Activated naive CD4-positive, alpha-beta T cell treated with anti-CD3 and anti-CD28 coated beads, Interleukin-2, amount 10 ng/mL, durations not matched to agents 7 days and 5 days (primary cell): ENCODE measurements around the gene SUPT5H.
"Not testable (repeated sequence)": the region's sequence is repeated elsewhere in the genome, so short reads cannot be mapped to it uniquely, and the experiment has no call there.

Source experiments
- CTCF ChIA-PET: fragments of 350-600 bp; sonication (Branson Sonifier 250); formaldehyde crosslinking; loops from one replicate; lab custom pipeline; 2021; ENCODE audit warnings: antibody characterized with exemption; lab: Charles Lee
- DNase-seq: peaks from one replicate; pipeline ENCODE4 v3.0.0-alpha.2; 2020
- H3K27ac Mint-ChIP-seq: one replicate; pipeline ENCODE4 v1.8.0; 2021; ENCODE audit warnings: mild to moderate bottlenecking, moderate library complexity, mixed read lengths
- H3K27me3 Mint-ChIP-seq: one replicate; pipeline ENCODE4 v1.8.0; 2021; ENCODE audit warnings: mild to moderate bottlenecking, mixed read lengths
- H3K36me3 Mint-ChIP-seq: one replicate; pipeline ENCODE4 v1.8.0; 2021; ENCODE audit warnings: mixed read lengths
- H3K4me1 Mint-ChIP-seq: one replicate; pipeline ENCODE4 v1.8.0; 2021; ENCODE audit warnings: mixed read lengths
- H3K4me3 Mint-ChIP-seq: one replicate; pipeline ENCODE4 v1.8.0; 2021; ENCODE audit warnings: mild to moderate bottlenecking, moderate library complexity, mixed read lengths
- H3K9me3 Mint-ChIP-seq: one replicate; pipeline ENCODE4 v1.8.0; 2021; ENCODE audit warnings: mixed read lengths

Gene SUPT5H

GRCh38 chr19:39473443-39473960, 28.1 kb downstream of the SUPT5H start:
- no peak overlapping the region for H3K27ac Mint-ChIP-seq
- H3K4me1 Mint-ChIP-seq = peaks cover under 1% of the 10 kb centered on the region
- no peak overlapping the region for H3K4me3 Mint-ChIP-seq
- H3K9me3 Mint-ChIP-seq = no peaks in the 10 kb centered on the region
- CTCF ChIA-PET = interaction anchor here (0.7 to 2.6 kb wide), 10 partner anchors 8 to 369 kb away, joined by 3 to 17 read pairs (median 4); partner anchors contain the start of genes EID2B and RPS16
- no peaks in the 10 kb centered on the region for H3K27me3 Mint-ChIP-seq
- no peak for DNase-seq
- peaks cover 57% of the 10 kb centered on the region for H3K36me3 Mint-ChIP-seq

DNA sequence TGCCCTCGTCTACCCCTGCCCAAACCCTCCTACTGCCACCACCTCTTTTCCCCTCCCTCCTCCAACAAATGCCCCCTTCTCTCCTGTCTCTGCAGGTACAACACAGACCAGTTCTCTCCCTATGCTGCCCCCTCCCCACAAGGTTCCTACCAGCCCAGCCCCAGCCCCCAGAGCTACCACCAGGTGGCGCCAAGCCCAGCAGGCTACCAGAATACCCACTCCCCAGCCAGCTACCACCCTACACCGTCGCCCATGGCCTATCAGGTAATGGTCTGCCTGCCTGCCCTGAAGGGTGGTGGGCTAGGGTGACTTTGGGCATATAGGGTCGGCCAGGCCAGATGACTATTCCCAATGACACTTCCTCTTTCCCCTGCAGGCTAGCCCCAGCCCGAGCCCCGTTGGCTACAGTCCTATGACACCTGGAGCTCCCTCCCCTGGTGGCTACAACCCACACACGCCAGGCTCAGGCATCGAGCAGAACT, 28.8 kb downstream of the SUPT5H start:
- peak overlapping the region; percentile 45 for H3K27ac Mint-ChIP-seq
- H3K36me3 Mint-ChIP-seq = peaks cover 51% of the 10 kb centered on the region
- H3K27me3 Mint-ChIP-seq = no peaks in the 10 kb centered on the region
- DNase-seq = peak; percentile 81
- H3K4me1 Mint-ChIP-seq = peaks cover 2% of the 10 kb centered on the region
- H3K9me3 Mint-ChIP-seq = no peaks in the 10 kb centered on the region
- H3K4me3 Mint-ChIP-seq = no peak overlapping the region
- CTCF ChIA-PET = interaction anchor here (0.7 to 2.6 kb wide), 12 partner anchors 9 to 369 kb away, joined by 3 to 17 read pairs (median 4); partner anchors contain the start of genes EID2B and RPS16

DNA sequence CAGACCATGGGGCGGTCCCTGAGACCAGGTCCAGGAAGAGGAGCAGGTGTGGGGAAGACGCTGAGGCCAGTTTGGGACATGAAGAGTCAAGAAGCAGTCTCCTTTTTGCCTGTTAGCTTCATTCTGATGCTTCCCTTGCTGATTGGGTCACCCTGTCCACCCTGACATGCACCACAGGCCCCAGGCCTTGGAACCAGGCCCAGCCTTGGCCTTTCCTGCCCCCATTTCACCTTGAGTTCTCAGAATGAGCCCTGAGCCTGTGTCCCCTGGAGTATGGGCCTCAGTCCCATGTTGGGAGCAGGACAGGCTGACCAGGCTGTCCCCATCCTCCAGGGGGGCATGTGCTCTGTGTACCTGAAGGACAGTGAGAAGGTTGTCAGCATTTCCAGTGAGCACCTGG, 30.4 kb downstream of the SUPT5H start:
- DNase-seq = no peak
- Mint-ChIP-seq H3K36me3 (peaks cover 37% of the 10 kb centered on the region), H3K4me3 (no peak overlapping the region), H3K27ac (no peak overlapping the region), H3K4me1 (peaks cover 14% of the 10 kb centered on the region), H3K27me3 (no peaks in the 10 kb centered on the region), H3K9me3 (no peaks in the 10 kb centered on the region)
- CTCF ChIA-PET = interaction anchor here (0.7 to 2.6 kb wide), 5 partner anchors 8 to 50 kb away, joined by 3 to 11 read pairs (median 3); no protein-coding TSS in a partner anchor

DNA sequence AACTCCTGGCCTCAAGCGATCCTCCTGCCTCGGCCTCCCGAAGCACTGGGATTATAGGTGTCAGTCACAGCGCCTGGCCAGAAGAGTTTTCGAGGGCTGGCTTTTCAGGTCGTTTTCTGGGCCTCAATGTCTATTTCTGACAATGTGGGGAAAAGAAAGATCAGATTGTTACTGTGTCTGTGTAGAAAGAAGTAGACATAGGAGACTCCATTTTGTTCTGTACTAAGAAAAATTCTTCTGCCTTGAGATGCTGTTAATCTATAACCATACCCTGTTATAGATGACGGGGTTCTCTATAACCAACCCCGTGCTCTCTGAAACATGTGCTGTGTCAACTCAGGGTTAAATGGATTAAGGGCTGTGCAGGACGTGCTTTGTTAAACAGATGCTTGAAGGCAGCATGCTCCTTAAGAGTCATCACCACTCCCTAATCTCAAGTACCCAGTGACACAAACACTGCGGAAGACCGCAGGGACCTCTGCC, 34.0 kb downstream of the SUPT5H start:
- H3K4me1 Mint-ChIP-seq = peaks cover 31% of the 10 kb centered on the region
- peaks cover 18% of the 10 kb centered on the region for H3K36me3 Mint-ChIP-seq
- peak overlapping the region; percentile 88 for H3K4me3 Mint-ChIP-seq
- H3K27me3 Mint-ChIP-seq, DNase-seq, H3K9me3 Mint-ChIP-seq, CTCF ChIA-PET: not testable (repeated sequence)
- peak overlapping the region; percentile 88 for H3K27ac Mint-ChIP-seq

DNA sequence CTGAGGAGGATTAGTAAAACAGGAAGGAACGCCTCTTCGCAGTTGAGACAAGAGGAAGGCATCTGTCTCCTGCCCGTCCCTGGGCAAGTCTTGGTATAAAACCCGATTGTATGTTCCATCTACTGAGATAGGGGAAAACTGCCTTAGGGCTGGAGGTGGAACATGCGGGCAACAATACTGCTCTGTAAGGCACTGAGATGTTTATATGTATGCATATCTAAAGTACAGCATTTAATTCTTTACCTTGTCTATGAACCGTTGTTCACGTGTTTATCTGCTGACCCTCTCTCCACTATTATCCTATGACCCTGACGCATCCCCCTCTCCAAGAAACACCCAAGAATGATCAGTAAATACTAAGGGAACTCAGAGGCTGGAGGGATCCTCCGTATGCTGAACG, 34.5 kb downstream of the SUPT5H start:
- H3K4me3 Mint-ChIP-seq = peak overlapping the region; percentile 88
- no peak for DNase-seq
- no peaks in the 10 kb centered on the region for H3K9me3 Mint-ChIP-seq
- CTCF ChIA-PET = no interaction called here
- no peaks in the 10 kb centered on the region for H3K27me3 Mint-ChIP-seq
- H3K27ac Mint-ChIP-seq = peak overlapping the region; percentile 88
- H3K4me1 Mint-ChIP-seq = peaks cover 31% of the 10 kb centered on the region
- peaks cover 12% of the 10 kb centered on the region for H3K36me3 Mint-ChIP-seq

GRCh38 chr19:39480337-39481228, 35.2 kb downstream of the SUPT5H start, which contains the start of gene TIMM50:
Gene TIMM50 (plus strand): TSS chr19:39480838. CDS start chr19:39480854, 16 bp downstream.
- peak; percentile 99 for DNase-seq
- Mint-ChIP-seq H3K4me1 (peaks cover 31% of the 10 kb centered on the region), H3K4me3 (peak within 1 kb of the TSS; percentile 88), H3K36me3 (peaks cover 7% of the 10 kb centered on the region), H3K27me3 (no peaks in the 10 kb centered on the region), H3K27ac (peak within 1 kb of the TSS; percentile 88), H3K9me3 (no peaks in the 10 kb centered on the region)
- CTCF ChIA-PET = no interaction called here

DNA sequence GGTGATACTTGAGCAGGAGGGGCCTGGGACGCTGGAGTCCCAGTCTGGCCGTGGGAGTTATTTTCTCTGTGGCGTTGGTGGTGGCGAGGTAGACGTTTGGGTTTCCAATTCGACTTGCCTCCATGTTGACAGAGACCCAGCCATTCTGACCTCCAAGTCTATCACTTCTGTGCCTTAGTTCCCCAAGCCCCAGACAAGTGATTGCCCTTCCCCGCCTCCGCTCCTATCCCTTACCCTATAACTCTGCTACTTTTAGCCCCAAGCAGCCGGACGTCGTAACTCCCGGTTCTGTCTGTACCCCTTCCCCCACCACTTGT, 35.8 kb downstream of the SUPT5H start:
- CTCF ChIA-PET = no interaction called here
- DNase-seq = no peak
- Mint-ChIP-seq H3K9me3 (no peaks in the 10 kb centered on the region), H3K36me3 (peaks cover 4% of the 10 kb centered on the region), H3K4me1 (peaks cover 31% of the 10 kb centered on the region), H3K27me3 (no peaks in the 10 kb centered on the region), H3K4me3 (peak overlapping the region; percentile 88), H3K27ac (peak overlapping the region; percentile 88)

DNA sequence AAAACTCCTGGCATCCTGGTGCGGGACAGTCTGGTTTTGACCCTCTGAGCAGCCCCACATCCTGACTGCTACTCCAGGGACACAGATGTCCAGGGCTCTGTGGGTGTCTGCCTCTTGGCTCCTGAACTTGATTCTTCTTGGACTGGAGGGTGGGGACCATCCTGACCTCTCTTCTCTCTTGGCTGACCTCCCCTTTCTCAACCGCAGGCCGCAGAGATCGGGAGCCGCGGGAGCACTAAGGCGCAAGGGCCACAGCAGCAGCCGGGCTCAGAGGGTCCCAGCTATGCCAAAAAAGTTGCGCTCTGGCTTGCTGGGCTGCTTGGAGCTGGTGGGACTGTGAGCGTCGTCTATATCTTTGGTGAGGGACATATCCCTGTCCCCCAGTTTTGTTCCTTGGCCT, 36.3 kb downstream of the SUPT5H start:
- Mint-ChIP-seq H3K27ac (peak overlapping the region; percentile 88), H3K4me3 (peak overlapping the region; percentile 88), H3K4me1 (peaks cover 31% of the 10 kb centered on the region), H3K36me3 (peaks cover 7% of the 10 kb centered on the region), H3K27me3 (no peaks in the 10 kb centered on the region), H3K9me3 (no peaks in the 10 kb centered on the region)
- CTCF ChIA-PET = no interaction called here
- no peak for DNase-seq

GRCh38 chr19:39483141-39483540, 37.8 kb downstream of the SUPT5H start:
- Mint-ChIP-seq H3K27ac (no peak overlapping the region), H3K9me3 (no peaks in the 10 kb centered on the region), H3K4me1 (peaks cover 31% of the 10 kb centered on the region), H3K4me3 (no peak overlapping the region), H3K27me3 (no peaks in the 10 kb centered on the region), H3K36me3 (peaks cover 15% of the 10 kb centered on the region)
- DNase-seq = no peak
- CTCF ChIA-PET = interaction anchor here (3.1 kb wide), 1 partner anchor 9 kb away, joined by 11 read pairs; no protein-coding TSS in a partner anchor

DNA sequence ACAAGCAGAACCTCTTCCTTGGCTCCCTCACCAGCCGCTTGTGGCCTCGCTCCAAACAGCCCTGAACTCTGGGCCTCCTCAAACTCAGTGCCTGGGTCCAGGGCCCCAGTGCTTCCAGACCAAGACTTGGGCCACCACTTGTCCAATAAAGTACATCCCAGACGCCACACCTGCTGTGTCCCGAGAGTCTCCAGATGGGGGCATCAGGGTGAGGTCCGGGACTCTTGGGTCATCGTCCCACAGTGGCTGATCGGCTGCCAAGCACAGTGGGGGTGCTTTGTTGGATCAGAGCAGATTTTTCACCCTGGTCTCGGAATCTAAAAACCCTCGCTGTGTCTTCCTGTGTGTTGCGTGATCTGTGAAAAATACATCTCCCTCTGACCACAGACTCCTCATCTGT, 44.4 kb downstream of the SUPT5H start:
- CTCF ChIA-PET = no interaction called here
- Mint-ChIP-seq H3K9me3 (no peaks in the 10 kb centered on the region), H3K27me3 (no peaks in the 10 kb centered on the region), H3K27ac (no peak overlapping the region), H3K4me3 (no peak overlapping the region), H3K36me3 (peaks cover 21% of the 10 kb centered on the region), H3K4me1 (no peaks in the 10 kb centered on the region)
- no peak for DNase-seq

- CTCF ChIA-PET = no interaction called here
- peaks cover 14% of the 10 kb centered on the region for H3K36me3 Mint-ChIP-seq
Observed at GRCh38 chr19:39492225-39492624, 46.8 kb downstream of the SUPT5H start.

GRCh38 chr19:39492788-39493187, 47.4 kb downstream of the SUPT5H start:
- DNase-seq = no peak
- H3K36me3 Mint-ChIP-seq = peaks cover 13% of the 10 kb centered on the region
- CTCF ChIA-PET = no interaction called here
- no peak overlapping the region for H3K4me3 Mint-ChIP-seq
- H3K27me3 Mint-ChIP-seq = peaks cover 24% of the 10 kb centered on the region
- no peaks in the 10 kb centered on the region for H3K9me3 Mint-ChIP-seq
- H3K27ac Mint-ChIP-seq = no peak overlapping the region
- H3K4me1 Mint-ChIP-seq = no peaks in the 10 kb centered on the region

More at GRCh38 chr19:39492225-39492624, 46.8 kb downstream of the SUPT5H start:
- Mint-ChIP-seq H3K9me3 (no peaks in the 10 kb centered on the region), H3K27ac (no peak overlapping the region), H3K4me1 (no peaks in the 10 kb centered on the region), H3K4me3 (no peak overlapping the region), H3K27me3 (peaks cover 18% of the 10 kb centered on the region)
- no peak for DNase-seq

DNA sequence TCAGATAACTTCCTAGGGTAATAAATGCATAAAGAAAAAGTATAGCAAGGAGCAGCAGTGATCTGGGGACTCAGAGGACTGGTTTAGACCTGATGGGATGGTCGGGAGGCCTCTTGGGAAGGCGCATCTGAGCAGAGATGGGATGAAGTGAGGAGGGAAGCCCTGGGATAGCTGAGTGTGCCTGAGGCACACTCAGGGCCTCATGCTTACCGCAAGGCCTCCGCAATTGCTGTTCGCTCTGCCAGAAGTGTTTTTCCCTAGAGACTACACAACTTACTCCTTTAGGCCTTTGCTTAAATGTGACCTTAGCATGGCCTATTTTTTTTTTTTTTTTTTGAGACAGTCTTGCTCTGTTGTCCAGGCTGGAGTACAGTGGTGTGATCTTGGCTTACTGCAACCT, 49.3 kb downstream of the SUPT5H start:
- Mint-ChIP-seq H3K27me3 (peaks cover 43% of the 10 kb centered on the region), H3K27ac (no peak overlapping the region), H3K36me3 (peaks cover 2% of the 10 kb centered on the region), H3K4me3 (no peak overlapping the region), H3K4me1 (peaks cover 12% of the 10 kb centered on the region), H3K9me3 (no peaks in the 10 kb centered on the region)
- CTCF ChIA-PET = interaction anchor here (0.9 kb wide), 1 partner anchor 9 kb away, joined by 3 read pairs; no protein-coding TSS in a partner anchor
- no peak for DNase-seq

DNA sequence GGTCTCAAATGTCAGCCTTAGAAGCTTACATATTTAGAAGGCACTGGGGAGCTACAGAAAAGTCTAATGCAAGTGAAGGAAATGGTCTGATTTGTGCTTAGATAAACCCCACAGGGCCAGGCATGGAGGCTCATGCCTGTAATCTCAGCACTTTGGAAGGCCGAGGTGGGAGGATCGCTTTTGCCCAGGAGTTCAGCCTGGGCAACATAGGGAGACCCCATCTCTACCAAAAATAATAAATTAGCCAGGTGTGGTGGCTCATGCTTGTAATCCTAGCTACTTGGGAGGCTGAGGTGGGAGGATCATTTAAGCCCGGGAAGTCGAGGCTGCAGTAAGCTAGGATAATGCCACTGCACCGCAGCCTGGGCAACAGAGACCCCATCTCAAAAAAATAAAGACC, 50.7 kb downstream of the SUPT5H start:
- H3K4me1 Mint-ChIP-seq = peaks cover 15% of the 10 kb centered on the region
- no peak overlapping the region for H3K4me3 Mint-ChIP-seq
- peaks cover 57% of the 10 kb centered on the region for H3K27me3 Mint-ChIP-seq
- CTCF ChIA-PET = interaction anchor here (1.2 kb wide), 1 partner anchor 37 kb away, joined by 5 read pairs; the partner anchor contains the start of gene EID2B
- H3K9me3 Mint-ChIP-seq = no peaks in the 10 kb centered on the region
- H3K27ac Mint-ChIP-seq = no peak overlapping the region
- no peak for DNase-seq
- no peaks in the 10 kb centered on the region for H3K36me3 Mint-ChIP-seq
